22Rv1 (cell line): ENCODE results near the gene DCLRE1C.

ENCODE experiments used
- H3K27ac ChIP-seq: fragments of 450-650 bp; 2 replicates; pipeline ENCODE4 v1.5.1; 2017
- ZFX ChIP-seq: fragments of 450-650 bp; IDR thresholded peaks from 2 replicates; pipeline ENCODE4 v1.6.1; 2017; ENCODE audit warnings: antibody characterized with exemption, borderline replicate concordance
- TF ChIP-seq, protein P1 (sequence below): fragments of 450-650 bp; IDR thresholded peaks from 2 replicates; pipeline ENCODE4 v1.5.1; 2017; ENCODE audit warnings: mild to moderate bottlenecking

DCLRE1C gene

DNA sequence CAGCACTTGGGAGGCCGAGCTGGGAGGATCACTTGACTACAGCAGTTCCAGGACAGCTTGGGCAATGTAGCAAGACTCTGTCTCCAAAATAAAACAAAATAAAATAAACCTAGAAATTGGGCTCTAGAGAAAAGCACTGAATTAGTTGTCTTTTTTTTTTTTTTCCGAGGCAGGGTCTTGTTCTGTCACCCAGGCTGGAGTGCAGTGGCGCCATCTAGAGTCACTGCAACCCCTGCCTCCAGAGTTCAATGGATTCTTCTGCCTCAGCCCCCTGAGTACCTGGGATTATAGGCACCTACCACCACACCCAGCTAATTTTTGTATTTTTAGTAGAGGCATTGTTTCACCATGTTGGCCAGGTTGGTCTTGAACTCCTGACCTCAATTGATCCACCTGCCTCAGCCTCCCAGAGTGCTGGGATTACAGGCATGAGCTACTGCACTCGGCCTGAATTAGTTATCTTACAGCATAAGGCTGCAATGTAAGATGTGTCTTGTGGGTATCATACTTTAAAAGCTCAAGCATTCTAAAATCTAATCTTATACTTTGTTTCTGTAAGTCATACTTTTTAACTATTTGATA is 18.1 kb upstream of the DCLRE1C start:
- TF ChIP-seq, protein P1, sequence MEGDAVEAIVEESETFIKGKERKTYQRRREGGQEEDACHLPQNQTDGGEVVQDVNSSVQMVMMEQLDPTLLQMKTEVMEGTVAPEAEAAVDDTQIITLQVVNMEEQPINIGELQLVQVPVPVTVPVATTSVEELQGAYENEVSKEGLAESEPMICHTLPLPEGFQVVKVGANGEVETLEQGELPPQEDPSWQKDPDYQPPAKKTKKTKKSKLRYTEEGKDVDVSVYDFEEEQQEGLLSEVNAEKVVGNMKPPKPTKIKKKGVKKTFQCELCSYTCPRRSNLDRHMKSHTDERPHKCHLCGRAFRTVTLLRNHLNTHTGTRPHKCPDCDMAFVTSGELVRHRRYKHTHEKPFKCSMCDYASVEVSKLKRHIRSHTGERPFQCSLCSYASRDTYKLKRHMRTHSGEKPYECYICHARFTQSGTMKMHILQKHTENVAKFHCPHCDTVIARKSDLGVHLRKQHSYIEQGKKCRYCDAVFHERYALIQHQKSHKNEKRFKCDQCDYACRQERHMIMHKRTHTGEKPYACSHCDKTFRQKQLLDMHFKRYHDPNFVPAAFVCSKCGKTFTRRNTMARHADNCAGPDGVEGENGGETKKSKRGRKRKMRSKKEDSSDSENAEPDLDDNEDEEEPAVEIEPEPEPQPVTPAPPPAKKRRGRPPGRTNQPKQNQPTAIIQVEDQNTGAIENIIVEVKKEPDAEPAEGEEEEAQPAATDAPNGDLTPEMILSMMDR = peak; percentile 88
- no peak for TF ChIP-seq ZFX
- H3K27ac ChIP-seq = no peak overlapping the region

DNA sequence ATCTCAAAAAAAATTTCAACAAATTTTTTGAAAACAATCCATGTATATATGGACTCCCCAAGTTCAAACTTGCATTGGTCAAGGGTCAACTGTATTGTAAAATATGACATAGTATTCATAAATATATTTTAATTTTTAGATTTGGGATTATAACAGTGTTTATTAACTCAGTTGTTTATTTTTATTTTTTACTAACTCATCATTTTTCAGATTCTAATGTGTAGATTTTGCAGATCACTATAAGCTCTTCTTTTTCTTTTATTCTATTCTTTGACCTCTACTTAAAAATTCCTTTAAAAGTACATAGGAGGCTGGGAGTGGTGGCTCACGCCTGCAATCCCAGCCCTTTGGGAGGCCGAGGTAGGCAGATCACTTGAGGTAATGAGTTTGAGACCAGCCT is 14.0 kb upstream of the DCLRE1C start:
- no peak overlapping the region for H3K27ac ChIP-seq
- TF ChIP-seq ZFX = no peak
- TF ChIP-seq, protein P1 = no peak

DNA sequence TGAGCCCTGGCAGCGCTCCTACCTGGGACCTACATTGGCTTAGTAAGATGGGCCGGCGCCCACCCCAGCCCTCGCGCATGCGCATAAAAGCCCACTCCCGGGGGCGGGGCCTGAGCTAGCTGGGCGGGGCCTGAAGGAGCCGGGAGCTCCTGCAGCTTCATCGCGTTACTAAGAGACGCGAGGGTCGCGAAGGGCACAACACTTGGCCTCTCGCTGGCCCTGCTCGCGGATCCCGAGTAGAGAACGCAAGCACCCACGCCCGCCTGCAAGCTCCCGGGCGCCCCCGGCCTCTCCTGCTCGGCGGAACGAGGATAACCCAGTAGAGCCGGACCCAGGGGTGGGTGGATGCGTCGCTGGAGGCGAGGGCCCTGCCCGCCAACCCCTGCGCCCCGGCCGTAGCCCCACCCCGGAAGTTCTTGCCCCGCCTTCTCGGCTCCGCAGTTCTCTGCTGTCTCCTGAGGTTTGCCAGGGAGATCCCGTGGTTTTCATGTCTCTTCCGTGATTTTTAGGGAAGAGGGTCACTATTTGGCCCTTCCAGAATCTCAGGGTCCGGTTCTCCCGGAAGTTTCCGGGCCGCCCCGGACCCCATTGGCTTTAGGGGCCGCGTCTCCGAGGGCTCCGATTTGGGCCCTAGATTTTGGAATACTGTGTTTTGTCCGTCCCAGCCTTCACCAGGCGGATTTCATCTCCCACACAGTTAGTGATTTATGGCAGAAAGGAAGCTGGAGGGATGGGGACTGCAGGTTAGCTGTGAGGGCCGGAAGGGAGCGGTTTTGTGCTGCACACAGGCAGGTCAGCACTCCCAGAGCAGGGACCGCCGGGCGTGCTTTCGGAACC is 5.5 kb upstream of the DCLRE1C start, which contains the start of gene MEIG1:
Gene MEIG1, plus strand, starts transcription at position 168 of the 837 bp plus-strand sequence. CDS start 7,081 bp downstream, outside the sequence.
- no peak for TF ChIP-seq ZFX
- TF ChIP-seq, protein P1 = no peak

DNA sequence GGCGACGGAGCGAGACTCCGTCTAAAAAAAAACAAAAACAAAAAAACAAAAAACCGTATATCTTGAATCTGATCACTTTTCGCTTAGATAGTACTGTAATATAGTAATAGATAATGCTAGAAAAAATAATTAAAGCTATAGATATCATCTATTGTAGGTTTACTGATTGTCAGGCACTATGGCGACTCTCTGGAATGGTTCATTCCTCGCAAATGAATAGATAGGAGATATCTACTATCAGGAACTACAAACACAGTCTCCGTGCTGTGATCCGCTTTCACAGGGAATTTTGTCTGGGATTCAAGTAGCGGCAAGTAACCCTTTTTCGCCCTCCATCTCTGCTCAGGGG is 5.0 kb upstream of the DCLRE1C start:
- TF ChIP-seq, protein P1 = no peak
- TF ChIP-seq ZFX = no peak
- H3K27ac ChIP-seq = peak overlapping the region; percentile 99

More for the DNA sequence above, 5.5 kb upstream of the DCLRE1C start, which contains the start of gene MEIG1:
- peak within 1 kb of the TSS; percentile 99 for H3K27ac ChIP-seq

DNA sequence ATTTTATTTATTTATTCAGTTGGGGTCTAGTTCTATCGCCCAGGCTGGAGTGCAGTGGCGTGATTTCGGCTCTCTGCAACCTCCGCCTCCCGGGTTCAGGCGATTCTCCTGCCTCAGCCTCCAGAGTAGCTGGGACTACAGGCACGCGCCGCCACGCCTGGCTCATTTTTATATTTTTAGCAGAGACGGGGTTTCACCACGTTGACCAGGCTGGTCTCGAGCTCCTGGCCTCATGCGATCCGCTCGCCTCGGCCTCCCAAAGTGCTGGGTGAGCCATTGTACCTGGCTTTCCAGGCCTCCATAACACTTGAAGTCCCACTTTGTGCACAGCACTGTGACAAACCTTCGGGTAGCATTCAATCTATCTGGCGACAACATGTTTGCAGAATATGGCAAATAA is 1.0 kb upstream of the DCLRE1C start:
- peak overlapping the region; percentile 93 for H3K27ac ChIP-seq
- TF ChIP-seq, protein P1 = no peak
- no peak for TF ChIP-seq ZFX

DNA sequence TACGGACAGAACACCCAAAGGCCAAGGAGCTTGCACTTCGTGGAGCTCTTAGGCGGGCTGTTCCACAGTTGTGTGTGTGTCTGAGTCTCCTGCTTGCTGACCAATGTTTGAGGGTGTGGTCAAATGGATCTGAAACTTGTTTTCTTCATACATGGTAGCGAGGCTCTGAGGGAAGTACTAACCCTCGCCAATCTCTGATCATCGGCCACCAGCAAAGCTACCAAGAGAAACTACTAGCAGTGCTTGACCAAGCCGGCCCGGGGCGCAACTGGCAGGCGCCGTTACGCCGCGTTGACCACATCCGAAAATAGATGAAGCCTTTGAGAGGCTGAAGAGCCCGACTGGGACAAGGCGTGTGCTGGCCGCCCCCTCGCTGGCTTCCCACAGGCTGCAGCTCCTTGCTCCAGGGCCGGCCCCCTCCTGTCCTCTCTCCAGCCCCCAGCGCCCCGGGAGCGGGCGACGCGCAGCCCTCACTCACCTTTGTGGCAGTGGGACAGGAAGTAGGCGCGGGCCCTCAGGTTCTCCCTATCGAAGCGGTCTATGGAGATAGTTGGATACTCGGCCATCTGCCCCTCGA is 384 bp downstream of the DCLRE1C start:
- peak overlapping the region; percentile 93 for H3K27ac ChIP-seq
- TF ChIP-seq, protein P1 = 0 out of 2 replicates have a peak, but pooled peaks have one; percentile 5
- no peak for TF ChIP-seq ZFX
